Endothelial cell (in vitro differentiated cells): Measurements from ENCODE around the gene SLC16A3. TPM values are rescaled to one million over a fixed set of nuclear protein-coding genes. Genes with fewer than 3 reads are reported as not detected.

ENCODE experiments used
- DNase-seq: peaks from one replicate; pipeline ENCODE4 v3.0.0; 2021; ENCODE audit warnings: low spot score
- H3K27ac Mint-ChIP-seq: one replicate; pipeline ENCODE4 v1.8.0; 2021; ENCODE audit warnings: mixed read lengths, inconsistent platforms; ENCODE audit not compliant: unreplicated experiment
- H3K27me3 Mint-ChIP-seq: one replicate; pipeline ENCODE4 v1.8.0; 2021; ENCODE audit warnings: mild to moderate bottlenecking, moderate library complexity, mixed read lengths, inconsistent platforms; ENCODE audit not compliant: unreplicated experiment
- H3K36me3 Mint-ChIP-seq: one replicate; pipeline ENCODE4 v1.8.0; 2021; ENCODE audit warnings: mild to moderate bottlenecking, low read depth, mixed read lengths, inconsistent platforms; ENCODE audit not compliant: unreplicated experiment
- H3K4me1 Mint-ChIP-seq: one replicate; pipeline ENCODE4 v1.8.0; 2021; ENCODE audit warnings: mild to moderate bottlenecking, mixed read lengths, inconsistent platforms; ENCODE audit not compliant: unreplicated experiment
- H3K4me3 Mint-ChIP-seq: one replicate; pipeline ENCODE4 v1.8.0; 2021; ENCODE audit warnings: mild to moderate bottlenecking, mixed read lengths, inconsistent platforms; ENCODE audit not compliant: unreplicated experiment
- H3K9me3 Mint-ChIP-seq: one replicate; pipeline ENCODE4 v1.8.0; 2021; ENCODE audit warnings: mixed read lengths, inconsistent platforms; ENCODE audit not compliant: unreplicated experiment
- CTCF ChIP-seq: fragments of 200-600 bp; sonication (generic); IDR thresholded peaks from one replicate; pipeline ENCODE4 v1.5.0; 2021; ENCODE audit warnings: antibody characterized with exemption; ENCODE audit not compliant: unreplicated experiment
- total RNA-seq: library from RNA; stranded (reverse); fragmentation: NEBNext Ultra II Directional; extraction: Animal tissue kit (Norgen Biotek cat#: 25700); gene quantifications from one replicate; pipeline ENCODE4 v1.2.1, GENCODE V29; 2021; ENCODE audit not compliant: unreplicated experiment

SLC16A3 gene
- total RNA-seq, 1 donor from 2014 or later: 76.2 TPM

- no peaks in the 10 kb centered on the region for H3K9me3 Mint-ChIP-seq
- H3K27me3 Mint-ChIP-seq: peaks cover 5% of the 10 kb centered on the region
- peaks cover 3% of the 10 kb centered on the region for H3K4me1 Mint-ChIP-seq
- H3K36me3 Mint-ChIP-seq: no peaks in the 10 kb centered on the region
- peak overlapping the region; percentile 81 for H3K27ac Mint-ChIP-seq
- DNase-seq: no peak
- peak overlapping the region; percentile 86 for H3K4me3 Mint-ChIP-seq
- no peak for TF ChIP-seq CTCF
Observed at GRCh38 chr17:82213251-82214011, 15.4 kb upstream of the SLC16A3 start.

GRCh38 chr17:82214012-82214628 is 14.7 kb upstream of the SLC16A3 start:
- no peaks in the 10 kb centered on the region for H3K36me3 Mint-ChIP-seq
- no peak overlapping the region for H3K27ac Mint-ChIP-seq
- H3K4me1 Mint-ChIP-seq: peaks cover 3% of the 10 kb centered on the region
- no peak for DNase-seq
- H3K9me3 Mint-ChIP-seq: no peaks in the 10 kb centered on the region
- no peak overlapping the region for H3K4me3 Mint-ChIP-seq
- TF ChIP-seq CTCF: no peak
- peaks cover 5% of the 10 kb centered on the region for H3K27me3 Mint-ChIP-seq

- DNase-seq: no peak
- no peaks in the 10 kb centered on the region for H3K36me3 Mint-ChIP-seq
- no peak overlapping the region for H3K4me3 Mint-ChIP-seq
- H3K27me3 Mint-ChIP-seq: peaks cover 5% of the 10 kb centered on the region
- H3K27ac Mint-ChIP-seq: no peak overlapping the region
- peaks cover 3% of the 10 kb centered on the region for H3K4me1 Mint-ChIP-seq
- no peaks in the 10 kb centered on the region for H3K9me3 Mint-ChIP-seq
- TF ChIP-seq CTCF: no peak
Observed at GRCh38 chr17:82215095-82215971, 13.5 kb upstream of the SLC16A3 start.

- TF ChIP-seq CTCF: no peak
- no peak overlapping the region for H3K4me3 Mint-ChIP-seq
- peaks cover 5% of the 10 kb centered on the region for H3K27me3 Mint-ChIP-seq
- no peak for DNase-seq
- H3K36me3 Mint-ChIP-seq: peaks cover 4% of the 10 kb centered on the region
- H3K4me1 Mint-ChIP-seq: peaks cover 3% of the 10 kb centered on the region
- no peak overlapping the region for H3K27ac Mint-ChIP-seq
- no peaks in the 10 kb centered on the region for H3K9me3 Mint-ChIP-seq
Observed at GRCh38 chr17:82215972-82216300, 12.9 kb upstream of the SLC16A3 start.
